Transverse colon (tissue), 4 donors: ENCODE results near the gene GNG10. TPM values are rescaled to one million over a fixed set of nuclear protein-coding genes. Genes with fewer than 3 reads are reported as not detected.
"Not testable (repeated sequence)": the region's sequence is repeated elsewhere in the genome, so short reads cannot be mapped to it uniquely, and the experiment has no call there.

Experiments used
- DNase-seq: peaks from one replicate; pipeline ENCODE4 v3.0.0-alpha.2; 2019
- H3K27ac ChIP-seq, 4 donors: fragments of 200-600 bp; sonication (generic); 2 replicates each; pipeline ENCODE4 v1.5.1; 2016 to 2018; ENCODE audit warnings: inconsistent platforms in 4 of 4
- H3K27me3 ChIP-seq: fragments of 200-600 bp; sonication (generic); 2 replicates; pipeline ENCODE4 v1.5.1; 2017; ENCODE audit warnings: inconsistent platforms
- H3K36me3 ChIP-seq, 4 donors: fragments of 200-600 bp; sonication (generic); 2 replicates each; pipeline ENCODE4 v1.5.1; 2017 to 2019; ENCODE audit warnings: inconsistent platforms in 4 of 4
- H3K4me1 ChIP-seq, 4 donors: fragments of 200-600 bp; sonication (generic); 2 replicates each; pipeline ENCODE4 v1.5.1; 2017 to 2020; ENCODE audit warnings: inconsistent platforms in 4 of 4
- H3K4me3 ChIP-seq, 4 donors: fragments of 200-600 bp; sonication (generic); 1 replicate in 1 of 4; 2 replicates in 3 of 4; pipeline versions ENCODE4 v1.5.1 to v1.6.1; 2017 to 2019; ENCODE audit warnings: inconsistent platforms in 4 of 4
- H3K9me3 ChIP-seq, 2 donors: fragments of 200-600 bp; sonication (generic); 2 replicates each; pipeline ENCODE4 v1.5.1; 2017 to 2019; ENCODE audit warnings: inconsistent platforms in 2 of 2
- CTCF ChIP-seq, 5 experiments: fragments of 200-600 bp in 3 of 5; fragments of 450-650 bp in 2 of 5; sonication (generic) in 3 of 5; IDR thresholded peaks; 1 replicate in 2 of 5; 2 replicates in 3 of 5; pipeline ENCODE4 v1.5.1; 2016 to 2017; ENCODE audit warnings: antibody characterized with exemption in 5 of 5, inconsistent platforms in 3 of 5, mild to moderate bottlenecking in 2 of 5, moderate library complexity in 1 of 5
- EP300 ChIP-seq: sonication (generic); formaldehyde crosslinking; IDR thresholded peaks from one replicate; pipeline ENCODE4 v1.6.1; 2017; ENCODE audit warnings: antibody characterized with exemption, low read depth
- POLR2A ChIP-seq: fragments of 450-650 bp; IDR thresholded peaks from one replicate; pipeline ENCODE4 v1.6.1; 2016; ENCODE audit warnings: antibody characterized with exemption, mild to moderate bottlenecking, moderate library complexity
- POLR2AphosphoS5 ChIP-seq, 3 donors: sonication (generic); formaldehyde crosslinking; IDR thresholded peaks; one replicate each; pipeline ENCODE4 v1.6.1; 2016; ENCODE audit warnings: antibody characterized with exemption in 3 of 3
- WGBS, 2 donors: methylation state at CpG; one replicate each; pipeline ENCODE4 v1.1.5; 2018; ENCODE audit warnings: low coverage in 1 of 2; 5-methylcytosine and 5-hydroxymethylcytosine counted together
- in situ Hi-C, 4 donors: fragments of 200-750 bp; cut with MboI; loops; one replicate each; pipeline versions ENCODE4 v1.15.0 to v1.15.1; 2017; ENCODE audit warnings: low sequenced_read_pairs in 3 of 4, low pct_ligation_motif_present in 1 of 4, low pct_unique_long_range_greater_than_20kb in 1 of 4
- intact Hi-C: fragments of 100-400 bp; cut with DNase I; formaldehyde crosslinking; loops from one replicate; pipeline ENCODE4 v1.15.1; 2023; ENCODE audit warnings: low total_unique reads
- total RNA-seq, 4 donors: library from RNA; depleted of rRNA; stranded (reverse); fragments of >200 nt; gene quantifications; one replicate each; pipeline ENCODE4 v1.1.0, GENCODE V29; 2016

GNG10 gene
- total RNA-seq: 10 to 100 TPM in 3 of 4 donors, 1 to 10 TPM in 1; 3.7 to 48.7 (median 30.0) TPM

GRCh38 chr9:111661150-111661801, at the start of gene GNG10:
Gene GNG10, plus strand, starts transcription at chr9:111661605. Its CDS starts 30 bp downstream, at chr9:111661635.
- peak within 1 kb of the TSS; percentile 74 to 86 (median 84) for H3K27ac ChIP-seq
- no peaks in the 10 kb centered on the region for H3K9me3 ChIP-seq
- intact Hi-C loops (no loop called here), in situ Hi-C loops (no loop called here)
- peaks cover 3 to 22% (median 12%) of the 10 kb centered on the region in 4 donors for H3K4me1 ChIP-seq
- peak in 2 of 3 donors; percentile 15 to 33 for TF ChIP-seq POLR2AphosphoS5 (IDR thresholded peaks at IDR 0.05)
- TF ChIP-seq POLR2A: no peak
- no peak for TF ChIP-seq EP300
- TF ChIP-seq CTCF (IDR thresholded peaks at IDR 0.05): no peak
- peak within 1 kb of the TSS; percentile 64 to 94 (median 74) for H3K4me3 ChIP-seq
- H3K27me3 ChIP-seq: no peaks in the 10 kb centered on the region
- H3K36me3 ChIP-seq: no peaks in the 10 kb centered on the region
- WGBS, 2 donors: 0% methylated on average over 40 of the region's 61 CpGs; no CpG with 5 or more reads in 1 of the 2 donors
- peak; percentile 65 for DNase-seq

- TF ChIP-seq CTCF (IDR thresholded peaks at IDR 0.05): peak in 1 of 5 experiments; percentile 41
- peak in 1 of 3 donors; percentile 23 for TF ChIP-seq POLR2AphosphoS5 (IDR thresholded peaks at IDR 0.05)
- TF ChIP-seq EP300: no peak
- no peak for TF ChIP-seq POLR2A
- peak; percentile 35 for DNase-seq
- H3K9me3 ChIP-seq: no peaks in the 10 kb centered on the region
- peaks cover 0 to 11% (median 3%) of the 10 kb centered on the region in 4 donors for H3K4me1 ChIP-seq
- H3K27ac ChIP-seq: no peak overlapping the region
- no peaks in the 10 kb centered on the region for H3K36me3 ChIP-seq
- peaks cover 4% of the 10 kb centered on the region for H3K27me3 ChIP-seq
- 28 to 39% methylated on average over 2 to 4 of the region's 4 CpGs for WGBS, 2 donors
- H3K4me3 ChIP-seq: no peak overlapping the region
- intact Hi-C loops: no loop called here
- in situ Hi-C loops: loop anchor here in 1 of 4 donors (25.0 kb wide), 1 partner anchor 449 kb away; no protein-coding TSS in a partner anchor
These were observed 47.9 kb upstream of the GNG10 start for GRCh38 chr9:111613436-111614040.

GRCh38 chr9:111615928-111616327, 45.5 kb upstream of the GNG10 start:
- H3K4me1 ChIP-seq: peaks cover 0 to 11% (median 2%) of the 10 kb centered on the region in 4 donors
- in situ Hi-C loops: loop anchor here in 1 of 4 donors (25.0 kb wide), 1 partner anchor 446 kb away; no protein-coding TSS in a partner anchor
- intact Hi-C loops: no loop called here
- H3K4me3 ChIP-seq: no peak overlapping the region
- H3K9me3 ChIP-seq: no peaks in the 10 kb centered on the region
- DNase-seq: no peak
- WGBS, 2 donors: 56 to 65% methylated on average over 2 to 3 of the region's 3 CpGs
- no peak for TF ChIP-seq POLR2AphosphoS5 (IDR thresholded peaks at IDR 0.05)
- no peak for TF ChIP-seq POLR2A
- H3K27ac ChIP-seq: no peak overlapping the region
- H3K36me3 ChIP-seq: no peaks in the 10 kb centered on the region
- no peaks in the 10 kb centered on the region for H3K27me3 ChIP-seq

GRCh38 chr9:111617349-111617748, 44.1 kb upstream of the GNG10 start:
- H3K9me3 ChIP-seq: not testable (repeated sequence)
- 90% methylated on average over 27 of the region's 29 CpGs; no CpG with 5 or more reads in 1 of the 2 donors for WGBS, 2 donors

GRCh38 chr9:111621895-111622480, 39.4 kb upstream of the GNG10 start:
- TF ChIP-seq EP300 (no peak), CTCF (IDR thresholded peaks at IDR 0.05) (peak; percentile 61 to 76 (median 65))

More at GRCh38 chr9:111617349-111617748, 44.1 kb upstream of the GNG10 start:
- H3K4me3 ChIP-seq, H3K27me3 ChIP-seq, H3K27ac ChIP-seq, DNase-seq, H3K36me3 ChIP-seq, intact Hi-C loops: not testable (repeated sequence)
- in situ Hi-C loops: loop anchor here in 1 of 4 donors (25.0 kb wide), 1 partner anchor 445 kb away; no protein-coding TSS in a partner anchor
- peaks cover 0 to 11% (median 2%) of the 10 kb centered on the region in 4 donors for H3K4me1 ChIP-seq

More at GRCh38 chr9:111621895-111622480, 39.4 kb upstream of the GNG10 start:
- Histone ChIP-seq H3K36me3 (no peaks in the 10 kb centered on the region), H3K4me3 (no peak overlapping the region), H3K4me1 (no peaks in the 10 kb centered on the region), H3K9me3 (no peaks in the 10 kb centered on the region), H3K27ac (no peak overlapping the region), H3K27me3 (peaks cover 3% of the 10 kb centered on the region)
- in situ Hi-C loops: loop anchor here in 1 of 4 donors (25.0 kb wide), 1 partner anchor 440 kb away; no protein-coding TSS in a partner anchor
- peak; percentile 33 for DNase-seq
- WGBS, 2 donors: 20 to 32% methylated on average over 1 to 2 of the region's 2 CpGs
- intact Hi-C loops: no loop called here
